ENCODE results near the gene NFIX.

Gene NFIX

GRCh38 chr19:13037161-13037560 lies 41.9 kb downstream of the NFIX start:
- Histone ChIP-seq H3K9me3 (ENCODE audit: insufficient read depth, low read length) (no peaks in the 10 kb centered on the region), H3K27ac (ENCODE audit: low read length) (no peak overlapping the region), H3K4me3 (ENCODE audit: low read length) (peak overlapping the region; percentile 16; the same call in 1 of the 2 replicates), H3K79me2 (ENCODE audit: low read length) (no peaks in the 10 kb centered on the region), H4K20me1 (ENCODE audit: insufficient read depth, low read length) (no peaks in the 10 kb centered on the region), H3K27me3 (ENCODE audit: low read depth, low read length) (no peaks in the 10 kb centered on the region), H2AFZ (ENCODE audit: low read depth, low read length) (no peak overlapping the region), H3K36me3 (replicated peaks; ENCODE audit: low read depth, low read length) (no peaks in the 10 kb centered on the region), H3K4me1 (ENCODE audit: low read length) (peaks cover 26% of the 10 kb centered on the region), H3K9ac (ENCODE audit: low read length) (peak overlapping the region; percentile 2; the same call in 1 of the 2 replicates), H3K4me2 (ENCODE audit: low read length) (peak overlapping the region; percentile 52)
- TF ChIP-seq EZH2phosphoT487 (IDR thresholded peaks at IDR 0.05; ENCODE audit: low read depth), result no peak
- TF ChIP-seq, protein P1, sequence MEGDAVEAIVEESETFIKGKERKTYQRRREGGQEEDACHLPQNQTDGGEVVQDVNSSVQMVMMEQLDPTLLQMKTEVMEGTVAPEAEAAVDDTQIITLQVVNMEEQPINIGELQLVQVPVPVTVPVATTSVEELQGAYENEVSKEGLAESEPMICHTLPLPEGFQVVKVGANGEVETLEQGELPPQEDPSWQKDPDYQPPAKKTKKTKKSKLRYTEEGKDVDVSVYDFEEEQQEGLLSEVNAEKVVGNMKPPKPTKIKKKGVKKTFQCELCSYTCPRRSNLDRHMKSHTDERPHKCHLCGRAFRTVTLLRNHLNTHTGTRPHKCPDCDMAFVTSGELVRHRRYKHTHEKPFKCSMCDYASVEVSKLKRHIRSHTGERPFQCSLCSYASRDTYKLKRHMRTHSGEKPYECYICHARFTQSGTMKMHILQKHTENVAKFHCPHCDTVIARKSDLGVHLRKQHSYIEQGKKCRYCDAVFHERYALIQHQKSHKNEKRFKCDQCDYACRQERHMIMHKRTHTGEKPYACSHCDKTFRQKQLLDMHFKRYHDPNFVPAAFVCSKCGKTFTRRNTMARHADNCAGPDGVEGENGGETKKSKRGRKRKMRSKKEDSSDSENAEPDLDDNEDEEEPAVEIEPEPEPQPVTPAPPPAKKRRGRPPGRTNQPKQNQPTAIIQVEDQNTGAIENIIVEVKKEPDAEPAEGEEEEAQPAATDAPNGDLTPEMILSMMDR (IDR thresholded peaks at IDR 0.05; ENCODE audit: low read depth, low read length), result no peak

- H3K27me3 ChIP-seq (ENCODE audit: low read depth, low read length), result no peaks in the 10 kb centered on the region
- peak overlapping the region; percentile 16; the same call in 1 of the 2 replicates for H3K4me3 ChIP-seq (ENCODE audit: low read length)
- H3K79me2 ChIP-seq (ENCODE audit: low read length), result no peaks in the 10 kb centered on the region
- no peak for TF ChIP-seq EZH2phosphoT487 (IDR thresholded peaks at IDR 0.05; ENCODE audit: low read depth)
- TF ChIP-seq, protein P1 (IDR thresholded peaks at IDR 0.05; ENCODE audit: low read depth, low read length), result no peak
- peaks cover 26% of the 10 kb centered on the region for H3K4me1 ChIP-seq (ENCODE audit: low read length)
- H2AFZ ChIP-seq (ENCODE audit: low read depth, low read length), result no peak overlapping the region
- H4K20me1 ChIP-seq (ENCODE audit: insufficient read depth, low read length), result no peaks in the 10 kb centered on the region
- no peak overlapping the region for H3K9ac ChIP-seq (ENCODE audit: low read length)
- no peaks in the 10 kb centered on the region for H3K9me3 ChIP-seq (ENCODE audit: insufficient read depth, low read length)
- H3K36me3 ChIP-seq (replicated peaks; ENCODE audit: low read depth, low read length), result no peaks in the 10 kb centered on the region
- H3K4me2 ChIP-seq (ENCODE audit: low read length), result peak overlapping the region; percentile 52
- no peak overlapping the region for H3K27ac ChIP-seq (ENCODE audit: low read length)
These were observed 42.5 kb downstream of the NFIX start for GRCh38 chr19:13037731-13038130.

- Histone ChIP-seq H3K9ac (ENCODE audit: low read length) (no peak overlapping the region), H3K4me2 (ENCODE audit: low read length) (no peak overlapping the region), H4K20me1 (ENCODE audit: insufficient read depth, low read length) (no peaks in the 10 kb centered on the region), H3K9me3 (ENCODE audit: insufficient read depth, low read length) (no peaks in the 10 kb centered on the region), H3K4me3 (ENCODE audit: low read length) (no peak overlapping the region), H2AFZ (ENCODE audit: low read depth, low read length) (no peak overlapping the region), H3K4me1 (ENCODE audit: low read length) (peaks cover 23% of the 10 kb centered on the region), H3K27ac (ENCODE audit: low read length) (no peak overlapping the region), H3K79me2 (ENCODE audit: low read length) (no peaks in the 10 kb centered on the region), H3K27me3 (ENCODE audit: low read depth, low read length) (no peaks in the 10 kb centered on the region), H3K36me3 (replicated peaks; ENCODE audit: low read depth, low read length) (no peaks in the 10 kb centered on the region)
- TF ChIP-seq, protein P1 (IDR thresholded peaks at IDR 0.05; ENCODE audit: low read depth, low read length), result peak; percentile 18; the same call in 1 of the 2 replicates
- no peak for TF ChIP-seq EZH2phosphoT487 (IDR thresholded peaks at IDR 0.05; ENCODE audit: low read depth)
These were observed 43.3 kb downstream of the NFIX start for GRCh38 chr19:13038306-13039210.

DNA sequence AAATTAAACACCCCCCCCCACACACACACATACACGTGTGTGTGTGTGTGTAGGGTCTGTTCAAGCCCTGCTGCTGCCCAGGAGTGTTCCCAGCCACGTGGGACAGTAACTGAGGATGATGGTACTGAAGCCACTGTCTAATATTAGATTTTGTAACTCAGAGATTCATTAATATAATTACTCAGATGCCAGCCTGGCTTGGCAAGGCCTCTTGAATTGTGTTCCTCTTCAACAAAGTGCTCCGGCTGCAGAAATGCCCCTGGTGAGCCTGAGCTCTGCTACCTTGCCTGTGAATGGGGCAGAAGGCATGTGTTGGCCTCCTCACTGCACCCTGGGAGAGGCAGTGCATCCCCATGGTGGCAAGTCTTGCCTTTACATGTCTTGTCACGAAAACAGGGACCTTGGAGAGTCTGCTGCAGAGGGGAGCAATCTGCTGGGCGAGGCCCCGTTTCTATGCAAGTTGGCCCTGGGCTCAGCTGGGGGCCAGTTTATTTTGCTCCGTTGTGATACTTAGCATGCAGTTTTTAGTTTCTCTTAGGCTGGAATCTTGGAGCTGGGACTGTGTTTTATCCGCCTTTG lies 44.0 kb downstream of the NFIX start:
- Histone ChIP-seq H3K9me3 (ENCODE audit: insufficient read depth, low read length) (no peaks in the 10 kb centered on the region), H3K27me3 (ENCODE audit: low read depth, low read length) (no peaks in the 10 kb centered on the region), H3K9ac (ENCODE audit: low read length) (no peak overlapping the region), H3K4me2 (ENCODE audit: low read length) (no peak overlapping the region), H3K4me3 (ENCODE audit: low read length) (no peak overlapping the region), H3K4me1 (ENCODE audit: low read length) (peaks cover 16% of the 10 kb centered on the region), H3K79me2 (ENCODE audit: low read length) (no peaks in the 10 kb centered on the region), H4K20me1 (ENCODE audit: insufficient read depth, low read length) (no peaks in the 10 kb centered on the region), H2AFZ (ENCODE audit: low read depth, low read length) (no peak overlapping the region), H3K27ac (ENCODE audit: low read length) (no peak overlapping the region), H3K36me3 (replicated peaks; ENCODE audit: low read depth, low read length) (no peaks in the 10 kb centered on the region)
- TF ChIP-seq, protein P1 (IDR thresholded peaks at IDR 0.05; ENCODE audit: low read depth, low read length), result no peak
- no peak for TF ChIP-seq EZH2phosphoT487 (IDR thresholded peaks at IDR 0.05; ENCODE audit: low read depth)

Measured in OCI-LY3 (cell line).